GM18868 (cell line): ENCODE results near the gene SPTBN5.
A peak's percentile ranks its signal among the peaks of the same experiment; 100 is the strongest.

ENCODE experiments used
- ATAC-seq: cut with Tn5 transposase; IDR thresholded peaks from one replicate; pipeline ENCODE4 v1.9.1; 2021; ENCODE audit warnings: mild to moderate bottlenecking, moderate library complexity; ENCODE audit not compliant: unreplicated experiment

Gene SPTBN5

DNA sequence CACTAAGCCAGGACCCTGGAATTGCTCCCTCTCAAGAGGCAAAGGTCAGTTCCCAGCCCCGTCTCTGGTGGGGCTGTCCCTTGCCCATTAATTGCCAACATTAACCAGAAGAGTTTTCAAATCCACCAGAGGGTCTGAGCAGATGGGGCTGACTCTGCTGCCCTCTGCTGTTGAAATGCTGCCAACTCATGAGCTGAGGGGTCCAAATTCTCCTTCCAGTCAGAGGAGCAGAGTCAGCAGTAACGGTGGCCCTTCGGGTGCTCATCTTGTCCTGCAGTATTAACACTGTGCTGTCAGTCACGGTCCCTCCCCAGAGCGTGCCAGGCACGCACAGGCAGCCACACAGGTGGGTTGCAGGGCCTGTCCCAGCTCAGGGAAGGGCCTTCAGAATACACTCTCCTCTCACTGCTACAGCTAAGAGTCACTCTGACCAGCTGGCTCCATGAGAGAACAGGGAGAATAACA lies 10.7 kb upstream of the SPTBN5 start:
- ATAC-seq: no peak

- ATAC-seq: no peak
Observed at GRCh38 chr15:41903782-41904181, 9.9 kb upstream of the SPTBN5 start.

DNA sequence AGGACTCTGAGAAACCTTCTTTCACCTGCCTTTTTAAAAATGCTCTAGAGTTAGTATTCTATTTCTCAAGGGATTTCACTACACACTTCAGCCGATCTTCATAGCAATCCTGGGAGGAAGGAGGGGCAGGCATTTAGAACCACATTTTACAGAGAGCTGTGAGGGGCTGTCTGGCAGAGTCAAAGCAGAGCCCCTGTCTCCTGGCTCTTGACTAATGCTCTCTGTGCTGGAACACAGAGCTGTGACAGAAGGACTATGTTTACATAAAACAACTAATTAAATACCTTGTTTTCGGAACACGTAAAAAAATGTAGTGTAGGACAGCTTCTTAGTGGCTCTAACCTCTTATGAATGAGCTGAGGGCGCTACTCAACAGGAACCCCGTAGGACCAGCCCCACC lies 7.6 kb upstream of the SPTBN5 start:
- no peak for ATAC-seq

GRCh38 chr15:41900526-41901380 lies 6.9 kb upstream of the SPTBN5 start:
- ATAC-seq: no peak

- no peak for ATAC-seq
Observed at GRCh38 chr15:41899854-41900442, 6.1 kb upstream of the SPTBN5 start.

GRCh38 chr15:41897363-41897799 lies 3.5 kb upstream of the SPTBN5 start:
- no peak for ATAC-seq

GRCh38 chr15:41896566-41896965 lies 2.7 kb upstream of the SPTBN5 start:
- no peak for ATAC-seq

GRCh38 chr15:41895957-41896356 lies 2.1 kb upstream of the SPTBN5 start:
- ATAC-seq: no peak

DNA sequence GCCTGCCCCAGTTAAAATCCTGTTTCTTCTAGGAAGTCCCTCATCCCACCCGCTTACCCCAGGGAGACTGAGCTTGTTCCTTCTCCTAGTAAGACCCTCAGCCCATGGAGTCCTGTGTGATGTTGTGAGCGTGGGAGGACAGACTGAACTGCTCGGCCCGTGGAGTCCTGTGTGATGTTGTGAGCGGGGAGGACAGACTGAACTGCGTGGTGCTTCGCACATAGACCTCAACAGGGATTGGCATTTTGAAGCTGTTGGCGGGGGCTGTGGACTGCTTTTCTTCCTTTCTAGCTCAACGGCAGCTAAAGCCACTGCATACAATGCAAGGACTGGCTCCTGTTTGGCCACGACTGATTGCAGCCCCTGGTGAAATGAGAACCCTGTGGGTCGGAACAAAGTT lies 1.6 kb upstream of the SPTBN5 start:
- no peak for ATAC-seq

DNA sequence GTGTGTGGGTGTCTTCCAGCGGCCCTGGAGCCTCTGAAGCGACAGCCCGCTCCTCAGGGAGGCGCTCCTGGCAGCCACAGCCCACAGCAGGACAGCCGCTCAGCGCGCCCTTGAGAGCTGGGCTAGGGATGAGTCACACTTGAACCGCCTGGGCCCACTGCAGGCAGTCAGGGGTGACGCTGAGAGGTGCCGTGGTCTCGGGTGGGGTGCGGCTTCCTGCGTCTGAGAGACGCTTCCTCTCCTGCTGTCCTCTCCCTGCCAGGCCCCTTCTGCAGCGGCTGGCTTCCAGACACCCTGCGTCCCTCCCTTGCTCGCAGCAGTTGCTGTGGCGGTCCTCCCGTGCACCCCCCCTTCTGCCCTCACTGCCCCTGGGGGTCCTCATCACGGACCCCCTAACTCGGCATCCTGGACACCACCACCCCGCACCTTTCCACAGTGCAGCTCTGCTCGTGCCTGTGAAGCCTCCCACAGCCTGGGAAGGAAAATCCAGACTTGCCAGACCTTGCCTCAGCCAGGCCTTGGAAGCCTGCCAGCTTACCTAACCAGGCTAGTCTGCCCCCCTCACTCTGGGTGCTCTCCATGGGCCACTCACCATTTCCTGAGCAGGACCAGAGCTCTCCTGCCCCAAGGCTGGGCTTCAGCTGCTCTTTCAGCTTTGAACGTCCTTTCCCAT lies 1.1 kb upstream of the SPTBN5 start:
- ATAC-seq: peak; percentile 87

- ATAC-seq: peak; percentile 5
Observed at GRCh38 chr15:41894251-41894790, 468 bp upstream of the SPTBN5 start.

GRCh38 chr15:41892621-41893421 lies 1.0 kb downstream of the SPTBN5 start:
- no peak for ATAC-seq

DNA sequence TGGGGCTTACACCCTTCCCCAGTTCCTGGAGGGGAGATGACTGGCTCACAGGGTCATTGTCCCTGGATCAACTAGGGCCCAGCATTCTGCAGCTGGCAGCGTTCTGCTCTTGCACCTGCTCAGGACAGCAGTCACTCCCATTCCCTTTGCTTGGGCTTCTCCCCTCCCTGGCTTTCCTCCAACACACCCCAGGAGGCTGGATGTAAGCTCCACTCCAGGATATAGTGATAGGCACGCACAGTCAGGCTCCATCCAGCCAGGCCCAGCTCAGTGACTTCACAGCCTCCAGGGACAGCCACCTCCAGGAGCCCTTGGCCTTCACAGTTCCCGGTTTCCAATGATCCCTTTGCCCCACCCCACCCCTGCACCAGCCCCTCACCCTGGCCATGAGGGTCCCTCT lies 1.9 kb downstream of the SPTBN5 start:
- no peak for ATAC-seq

GRCh38 chr15:41891226-41891625 lies 2.6 kb downstream of the SPTBN5 start:
- no peak for ATAC-seq

DNA sequence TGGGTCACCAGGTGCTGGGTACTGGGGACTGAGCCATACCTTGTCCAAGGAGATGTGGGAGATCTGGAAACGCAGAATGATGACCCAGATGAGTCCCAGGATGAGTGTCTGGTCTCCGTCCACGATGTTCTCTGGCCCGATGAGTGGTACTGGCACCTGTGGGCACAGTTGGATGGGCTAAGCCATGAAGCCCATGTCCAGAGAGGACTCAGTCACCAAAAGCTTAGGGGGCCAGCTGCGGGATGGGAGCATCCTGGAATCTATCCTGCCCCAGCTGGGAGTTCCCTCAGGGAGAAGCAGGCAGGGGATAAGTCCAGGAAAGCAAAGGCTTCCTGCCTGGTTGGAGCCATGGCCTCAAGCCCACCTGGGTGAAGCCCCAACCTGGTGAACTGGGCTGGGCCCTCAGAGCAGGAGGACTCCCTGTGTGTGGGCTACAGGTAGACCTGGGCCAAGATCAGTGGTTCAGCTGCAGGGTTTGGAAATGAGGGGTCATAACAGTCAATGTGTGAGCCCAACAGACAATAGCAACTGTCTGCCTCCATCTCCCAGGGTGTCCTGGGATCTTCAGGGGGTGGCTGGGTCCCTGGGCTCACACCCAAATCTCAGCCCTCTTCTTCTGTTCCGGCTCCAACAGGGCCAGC lies 3.7 kb downstream of the SPTBN5 start:
- ATAC-seq: no peak

DNA sequence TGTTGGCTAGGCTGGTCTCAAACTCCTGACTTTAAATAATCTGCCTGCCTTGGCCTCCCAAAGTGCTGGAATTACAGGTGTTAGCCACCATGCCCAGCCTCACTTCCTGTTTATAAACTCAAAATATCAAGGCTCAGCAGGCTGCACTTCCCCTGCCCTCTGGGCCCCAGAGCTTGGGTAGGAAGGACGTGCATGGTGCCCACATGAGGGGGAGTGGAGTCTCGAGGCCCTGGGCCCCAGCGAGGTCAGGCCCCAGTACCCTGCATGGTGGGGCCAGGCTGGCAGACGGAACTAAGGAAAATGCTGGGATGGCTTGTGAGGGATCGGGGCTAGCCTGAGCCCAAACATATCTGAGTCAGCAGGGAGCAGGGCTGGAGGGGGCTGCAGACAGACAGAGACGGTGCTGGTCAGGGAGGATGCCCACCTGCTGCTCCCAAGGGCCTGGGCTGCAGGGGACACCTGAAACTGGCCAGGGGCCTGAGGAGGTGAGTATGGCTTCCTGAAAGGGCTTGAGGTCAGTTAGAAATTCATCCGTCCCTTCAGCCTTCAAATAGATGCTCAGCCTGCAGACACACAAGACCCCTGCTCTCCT lies 5.1 kb downstream of the SPTBN5 start:
- no peak for ATAC-seq

DNA sequence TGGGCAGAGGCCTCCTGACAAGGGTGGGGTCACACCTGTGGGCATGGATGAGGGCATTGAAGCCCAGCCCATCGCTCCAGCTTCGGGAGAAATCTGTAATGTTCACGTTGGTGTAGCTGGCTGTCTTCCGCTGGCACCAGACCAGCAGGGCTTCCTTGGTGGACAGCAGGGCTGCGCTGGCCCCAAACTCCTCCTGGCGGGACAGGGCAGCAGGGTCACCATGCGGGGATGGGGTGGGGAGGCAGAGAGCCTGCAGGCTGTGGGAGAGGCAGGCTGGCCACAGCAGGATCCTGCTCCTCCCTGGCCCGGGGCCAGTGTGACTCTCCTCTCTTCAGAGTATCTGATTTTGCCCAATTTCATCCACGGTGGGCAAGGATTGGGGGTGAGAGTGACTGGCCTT lies 6.0 kb downstream of the SPTBN5 start:
- ATAC-seq: no peak

DNA sequence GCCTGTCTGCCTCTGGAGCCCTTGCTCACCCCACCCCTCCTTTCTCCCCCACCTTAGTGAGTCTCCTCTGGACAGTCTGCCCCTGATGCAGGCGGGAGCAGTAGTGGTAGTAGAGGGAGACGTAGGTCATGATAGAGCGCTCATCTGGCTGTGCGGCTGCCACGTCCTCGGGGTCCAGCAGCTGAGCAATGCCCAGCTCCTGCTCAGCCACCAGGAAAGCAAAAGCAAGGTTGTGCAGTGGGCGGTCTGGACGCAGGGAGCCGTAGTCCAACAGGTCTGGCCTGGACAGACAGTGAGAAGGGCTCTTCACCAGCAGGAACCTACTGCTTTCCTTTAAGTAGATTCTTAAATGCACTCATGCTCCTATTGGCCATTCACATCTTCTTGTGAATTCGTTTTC lies 6.7 kb downstream of the SPTBN5 start:
- no peak for ATAC-seq

DNA sequence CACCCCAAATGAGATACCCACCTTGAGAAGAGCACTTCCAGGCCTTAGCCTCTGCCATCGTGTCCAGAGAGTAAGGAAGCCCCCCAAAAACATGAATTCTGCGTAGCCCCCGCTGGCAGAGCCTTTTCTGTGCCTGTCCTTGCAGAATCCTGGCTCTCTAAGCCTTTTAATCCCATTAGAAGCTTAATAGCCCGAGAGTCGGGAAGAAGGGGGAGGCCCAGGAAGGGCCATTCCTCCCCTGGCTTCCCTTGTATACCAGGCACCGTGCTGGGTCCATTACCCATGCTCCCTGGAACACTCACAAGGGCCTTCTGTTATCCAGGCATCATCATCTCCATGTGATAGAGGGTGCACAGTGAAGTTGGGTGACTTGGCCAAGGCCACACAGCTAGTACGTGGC lies 7.1 kb downstream of the SPTBN5 start:
- ATAC-seq: no peak

DNA sequence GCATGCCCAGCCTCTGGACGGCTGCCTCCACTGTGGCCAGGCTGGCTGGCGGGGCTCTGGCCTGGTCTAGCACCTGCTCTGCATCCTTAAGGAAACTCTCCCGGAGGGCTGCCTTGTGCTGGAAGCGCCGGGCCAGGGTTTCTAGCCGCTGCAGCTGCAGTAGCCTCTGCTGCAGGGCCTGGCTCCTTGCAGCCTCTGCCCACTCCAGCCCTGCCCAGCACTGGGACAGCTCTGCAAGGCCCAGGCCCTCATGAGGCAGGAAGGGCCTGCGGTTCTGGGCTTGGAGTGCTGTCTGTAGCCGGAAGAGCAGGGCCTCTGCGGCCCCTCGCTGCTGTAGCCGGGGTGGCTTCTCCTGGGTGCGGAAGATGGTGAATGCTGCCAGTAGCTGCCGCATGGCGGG lies 8.0 kb downstream of the SPTBN5 start:
- no peak for ATAC-seq
